GM21360 (cell line): ENCODE data around the gene DIAPH1.

Experiments
- ATAC-seq: cut with Tn5 transposase; IDR thresholded peaks from one replicate; pipeline ENCODE4 v1.9.1; 2021; ENCODE audit warnings: mild to moderate bottlenecking, moderate library complexity; ENCODE audit not compliant: unreplicated experiment

DIAPH1 gene

DNA sequence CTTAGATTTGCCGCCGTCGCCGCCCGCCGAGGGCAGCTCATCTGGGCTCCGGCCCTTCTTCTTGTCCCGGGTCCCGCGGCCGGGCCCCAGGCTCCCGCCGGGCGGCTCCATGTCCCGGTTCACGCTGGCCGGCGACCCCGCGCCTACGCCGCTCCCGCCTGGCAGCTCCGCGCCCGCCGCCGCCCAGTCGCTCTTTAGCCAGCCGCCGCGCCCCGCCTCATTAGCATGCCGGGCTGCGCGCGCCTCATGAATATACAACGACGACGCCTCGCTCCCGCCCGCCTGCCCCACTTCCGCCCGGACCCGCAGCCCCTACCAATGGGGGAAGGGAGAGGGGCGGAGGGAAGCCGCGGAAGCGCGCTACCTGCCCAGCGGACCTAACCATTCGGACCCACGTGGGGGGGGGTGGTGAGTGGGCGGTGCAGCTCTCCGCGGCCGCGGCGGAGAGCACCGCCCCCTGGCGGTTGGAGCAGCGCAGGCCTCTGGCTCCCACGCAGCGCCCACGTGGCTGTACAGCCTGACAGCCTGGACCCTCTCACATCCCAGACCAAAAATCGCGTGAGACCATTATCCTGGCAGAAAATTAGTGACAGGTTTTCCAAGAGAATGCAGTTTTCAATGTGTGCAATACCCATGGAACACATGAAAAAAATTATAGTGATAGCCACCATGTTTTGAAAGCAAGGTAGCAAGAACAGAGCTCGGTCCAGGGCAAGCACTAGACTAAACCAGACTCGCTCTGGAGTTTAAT is at the start of gene DIAPH1:
TSS of gene DIAPH1 (minus strand) at position 197 of the 751 bp plus-strand sequence. CDS start at position 111, 86 bp downstream.
- ATAC-seq = peak; percentile 80

- ATAC-seq = no peak
Measured at GRCh38 chr5:141665995-141666940, 47.5 kb upstream of the DIAPH1 start.

DNA sequence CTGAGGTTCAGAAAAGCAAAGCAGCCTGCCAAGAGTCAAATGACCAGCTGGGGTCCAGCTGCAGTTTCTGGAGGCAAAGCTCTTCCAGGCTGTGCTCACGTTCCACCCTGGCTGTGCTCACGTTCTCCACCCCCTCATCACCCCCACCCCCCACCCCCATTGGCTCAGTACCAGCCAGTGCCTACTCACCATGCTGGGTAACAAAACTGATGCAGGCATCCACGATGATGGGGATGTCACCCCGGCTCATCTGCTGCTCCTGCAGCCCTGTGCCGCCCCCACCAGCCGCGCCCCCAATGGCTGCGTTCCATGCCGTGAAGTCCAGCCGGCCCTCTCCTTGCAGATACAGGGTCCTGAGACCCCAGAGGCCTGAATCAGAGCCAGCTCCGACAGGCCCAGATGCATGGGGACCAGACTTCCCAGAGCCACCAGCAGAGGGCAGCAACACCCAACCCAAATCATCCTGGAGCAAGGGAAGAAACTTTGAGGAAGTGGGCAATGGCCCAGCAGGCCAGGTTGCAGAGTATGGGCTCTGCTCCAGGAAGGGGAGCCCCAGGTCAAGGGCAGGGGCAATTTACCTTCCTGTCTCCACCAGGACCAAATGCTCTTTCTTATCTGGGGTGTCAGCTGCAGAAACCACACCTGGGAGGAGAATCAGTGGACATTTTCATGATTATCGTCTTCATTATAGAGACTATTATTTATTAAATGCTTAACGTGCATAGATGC is 46.1 kb upstream of the DIAPH1 start:
- ATAC-seq = peak; percentile 88

GRCh38 chr5:141663506-141663905 is 44.7 kb upstream of the DIAPH1 start:
- no peak for ATAC-seq

- no peak for ATAC-seq
Measured at GRCh38 chr5:141662028-141662427, 43.2 kb upstream of the DIAPH1 start.

- no peak for ATAC-seq
Measured at GRCh38 chr5:141657937-141658545, 39.2 kb upstream of the DIAPH1 start.

DNA sequence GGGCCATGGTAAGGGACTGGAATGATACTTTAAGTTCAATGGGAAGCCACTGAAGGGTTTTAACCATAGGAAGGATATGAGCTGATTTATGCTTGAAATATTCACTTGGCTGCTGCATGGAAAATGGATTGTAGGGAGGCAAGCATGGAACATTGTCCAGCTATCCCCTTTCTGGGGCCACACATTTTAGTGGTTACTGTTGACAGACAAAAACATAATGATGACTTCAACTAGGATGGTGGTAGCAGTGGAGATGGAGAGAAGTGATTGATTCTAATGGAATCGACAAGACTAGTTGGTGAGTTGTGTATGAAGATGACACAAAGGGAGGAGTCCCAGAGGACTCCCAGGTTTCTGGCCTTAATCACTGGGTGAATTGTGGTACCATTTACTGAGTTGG is 38.6 kb upstream of the DIAPH1 start:
- ATAC-seq = no peak

DNA sequence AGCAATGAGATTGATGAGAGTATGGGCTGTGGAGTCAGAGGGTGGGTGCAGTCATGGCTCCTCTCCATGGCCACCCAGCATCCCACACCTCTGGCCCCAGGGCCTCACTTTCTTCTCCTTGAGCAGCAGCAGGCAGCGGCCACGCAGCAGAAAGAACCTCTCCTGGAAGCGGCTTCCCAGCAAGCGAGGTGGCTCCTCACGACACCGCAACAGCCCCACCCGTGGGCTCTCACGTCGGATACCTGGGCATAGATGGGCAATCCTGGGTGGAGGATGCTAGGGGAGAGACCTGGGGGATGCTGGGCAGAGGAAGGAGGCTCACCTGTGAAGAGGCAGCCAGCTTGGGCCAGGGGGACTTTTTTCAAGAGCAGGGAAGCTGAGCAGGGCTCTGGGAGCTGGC is 37.6 kb upstream of the DIAPH1 start:
- no peak for ATAC-seq

- no peak for ATAC-seq
Measured at GRCh38 chr5:141655020-141655419, 36.2 kb upstream of the DIAPH1 start.

- ATAC-seq = no peak
Measured at GRCh38 chr5:141654298-141654697, 35.5 kb upstream of the DIAPH1 start.

GRCh38 chr5:141651728-141652105 is 32.9 kb upstream of the DIAPH1 start:
- no peak for ATAC-seq

DNA sequence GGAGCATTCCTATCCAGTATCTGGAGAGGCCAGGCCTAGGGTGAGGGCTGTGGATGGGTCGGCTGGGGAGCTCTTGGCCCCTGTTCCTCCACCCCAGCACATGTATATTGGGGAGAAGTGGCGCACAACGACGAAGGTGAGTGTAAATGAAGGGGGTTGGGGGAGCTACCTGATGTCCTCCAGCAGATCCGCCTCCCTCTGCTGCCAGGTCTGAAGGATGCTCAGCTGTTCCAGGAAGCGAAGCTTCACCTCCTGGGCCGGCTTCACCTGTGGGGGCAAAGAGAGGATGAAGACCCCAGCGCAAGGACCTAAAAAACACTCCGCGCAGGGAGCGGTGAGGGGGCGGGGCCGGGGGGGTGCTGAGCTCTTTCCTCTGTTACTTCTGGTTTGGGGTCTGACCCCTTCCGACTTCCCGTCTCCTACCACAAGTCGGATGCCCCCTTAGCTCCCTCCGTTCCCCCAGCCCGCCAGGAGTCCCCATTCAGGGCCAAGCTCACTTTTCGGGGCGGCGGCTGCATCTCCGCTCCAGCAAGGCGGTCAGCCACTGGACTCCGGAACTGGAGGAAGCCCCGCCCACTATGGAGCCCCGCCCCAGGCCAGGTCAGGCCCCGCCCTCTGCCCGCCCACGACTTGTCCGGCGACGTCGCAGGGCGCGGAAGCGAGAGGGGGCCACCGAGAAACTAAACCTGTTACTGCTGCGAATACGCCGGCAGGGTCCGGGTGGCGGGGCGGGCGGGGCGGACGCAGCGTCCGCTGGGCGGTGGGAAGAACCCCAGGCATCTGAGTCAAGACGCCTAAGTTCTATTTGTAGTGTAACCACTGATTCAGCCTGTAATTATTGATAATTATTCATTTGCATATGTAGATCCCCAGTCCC is 32.3 kb upstream of the DIAPH1 start, which contains the start of gene FCHSD1:
TSS of gene FCHSD1 (minus strand) at position 568 of the 877 bp plus-strand sequence. CDS start at position 518, 50 bp downstream.
- peak; percentile 91 for ATAC-seq

- ATAC-seq = no peak
Measured at GRCh38 chr5:141649972-141650371, 31.2 kb upstream of the DIAPH1 start.

DNA sequence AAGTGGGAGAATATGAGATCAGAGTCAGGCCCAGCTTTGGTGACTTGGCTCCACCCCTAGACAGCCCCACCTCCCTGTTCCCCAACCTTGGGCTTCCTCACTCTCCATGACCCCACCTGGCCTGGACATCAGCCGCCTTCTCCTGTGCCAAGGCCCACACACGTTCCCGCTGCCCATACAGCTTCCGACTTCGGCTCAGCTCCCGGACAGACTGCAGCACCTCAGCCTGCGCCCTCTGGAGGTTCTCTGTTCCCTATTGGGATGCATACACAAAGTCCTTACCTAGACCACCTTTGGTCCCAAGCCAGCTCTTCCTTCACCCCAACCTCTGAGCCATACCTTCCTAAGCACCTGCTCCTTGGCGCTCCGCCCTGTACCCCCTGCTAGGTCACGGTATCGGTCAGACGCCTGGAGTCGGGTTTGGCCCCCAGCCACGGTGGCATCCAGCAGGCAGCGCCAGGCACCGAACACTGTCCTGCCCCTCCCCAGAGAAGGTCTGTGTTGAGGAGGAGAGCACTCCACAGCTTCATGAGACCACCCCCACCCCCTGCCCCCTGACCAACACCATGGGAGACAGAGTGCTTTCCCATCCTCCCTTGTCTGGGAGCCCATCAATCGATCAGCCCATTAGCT is 30.4 kb upstream of the DIAPH1 start:
- ATAC-seq = no peak

GRCh38 chr5:141647851-141648250 is 29.1 kb upstream of the DIAPH1 start:
- ATAC-seq = no peak

DNA sequence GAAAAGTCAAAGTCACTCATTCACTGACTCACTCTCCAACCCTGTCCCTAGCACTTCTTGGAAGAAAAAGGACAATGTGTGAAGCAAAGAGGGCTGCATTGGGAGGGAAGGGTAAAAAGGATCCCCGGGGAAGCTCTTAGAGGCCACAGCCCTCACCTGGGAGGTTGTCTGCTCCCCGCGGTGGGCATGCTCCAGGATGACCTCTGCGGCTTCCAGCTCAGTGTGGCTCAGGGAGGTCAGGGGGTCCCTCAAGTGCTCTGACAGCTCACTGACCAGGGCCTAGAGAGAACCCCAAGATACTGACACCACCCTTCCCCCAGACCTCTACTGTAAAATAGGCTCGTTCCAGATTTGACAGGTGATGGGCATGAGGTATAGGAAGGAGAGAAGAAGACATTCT is 28.4 kb upstream of the DIAPH1 start:
- no peak for ATAC-seq

GRCh38 chr5:141646026-141646425 is 27.2 kb upstream of the DIAPH1 start:
- ATAC-seq = no peak

- peak; percentile 43 for ATAC-seq
Measured at GRCh38 chr5:141641634-141642267, 23.0 kb upstream of the DIAPH1 start.

DNA sequence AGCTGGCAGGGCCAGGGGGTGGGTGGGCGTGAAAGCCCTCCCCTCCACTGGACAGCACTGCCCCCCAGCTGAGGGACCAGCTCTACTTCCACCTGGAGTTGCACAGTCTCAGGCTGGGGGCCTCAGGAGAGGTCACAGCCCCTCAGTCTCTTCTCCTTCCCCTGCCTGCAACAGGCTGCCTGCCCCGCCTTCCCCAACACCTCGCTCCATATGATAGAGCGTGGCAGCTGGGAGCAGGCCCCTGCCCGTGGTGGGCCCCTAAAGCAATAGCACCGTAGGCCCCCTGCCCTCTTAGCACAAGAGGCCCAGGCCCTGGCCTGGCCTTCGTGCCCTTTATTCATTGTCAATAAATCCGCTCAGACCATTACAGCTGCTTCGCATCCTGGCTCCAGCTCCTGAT is 21.9 kb upstream of the DIAPH1 start:
- ATAC-seq = no peak
